ENCODE measurements around the gene HOXA7.

Gene HOXA7

GRCh38 chr7:27197137-27198042, 40.9 kb upstream of the HOXA7 start:
- TF ChIP-seq EZH2phosphoT487 (IDR thresholded peaks at IDR 0.05; ENCODE audit: borderline replicate concordance, low read length) = 0 out of 2 replicates have a peak, but pooled peaks have one; percentile 67
- no peak for TF ChIP-seq CTCF (IDR thresholded peaks at IDR 0.05; ENCODE audit: low read depth, low read length, poor library complexity, severe bottlenecking)
- Histone ChIP-seq H3K9me2 (replicated peaks; ENCODE audit: control insufficient read depth, low read length) (no peaks in the 10 kb centered on the region), H3K27me3 (ENCODE audit: control insufficient read depth, low read length) (peaks cover 86% of the 10 kb centered on the region), H3K4me2 (ENCODE audit: low read length) (no peak overlapping the region), H3K27ac (ENCODE audit: low read depth, low read length) (no peak overlapping the region), H3K4me1 (ENCODE audit: control insufficient read depth, low read length) (peaks cover 18% of the 10 kb centered on the region), H3K9me3 (ENCODE audit: control insufficient read depth, insufficient read depth, low read length) (no peaks in the 10 kb centered on the region), H3K36me3 (ENCODE audit: control insufficient read depth, low read length) (no peaks in the 10 kb centered on the region), H3K4me3 (ENCODE audit: low read length) (no peak overlapping the region), H3K79me2 (ENCODE audit: control insufficient read depth, low read length) (no peaks in the 10 kb centered on the region), H3F3A (ENCODE audit: control insufficient read depth, insufficient read depth) (peaks cover 2% of the 10 kb centered on the region; the same call in 1 of the 2 replicates), H4K20me1 (ENCODE audit: control insufficient read depth, insufficient read depth, low read depth, low read length) (peaks cover 7% of the 10 kb centered on the region; the same call in 1 of the 2 replicates)

GRCh38 chr7:27196287-27196767, 39.9 kb upstream of the HOXA7 start:
- Histone ChIP-seq H3K4me3 (ENCODE audit: low read length) (no peak overlapping the region), H3K4me2 (ENCODE audit: low read length) (no peak overlapping the region), H3K36me3 (ENCODE audit: control insufficient read depth, low read length) (no peaks in the 10 kb centered on the region)

DNA sequence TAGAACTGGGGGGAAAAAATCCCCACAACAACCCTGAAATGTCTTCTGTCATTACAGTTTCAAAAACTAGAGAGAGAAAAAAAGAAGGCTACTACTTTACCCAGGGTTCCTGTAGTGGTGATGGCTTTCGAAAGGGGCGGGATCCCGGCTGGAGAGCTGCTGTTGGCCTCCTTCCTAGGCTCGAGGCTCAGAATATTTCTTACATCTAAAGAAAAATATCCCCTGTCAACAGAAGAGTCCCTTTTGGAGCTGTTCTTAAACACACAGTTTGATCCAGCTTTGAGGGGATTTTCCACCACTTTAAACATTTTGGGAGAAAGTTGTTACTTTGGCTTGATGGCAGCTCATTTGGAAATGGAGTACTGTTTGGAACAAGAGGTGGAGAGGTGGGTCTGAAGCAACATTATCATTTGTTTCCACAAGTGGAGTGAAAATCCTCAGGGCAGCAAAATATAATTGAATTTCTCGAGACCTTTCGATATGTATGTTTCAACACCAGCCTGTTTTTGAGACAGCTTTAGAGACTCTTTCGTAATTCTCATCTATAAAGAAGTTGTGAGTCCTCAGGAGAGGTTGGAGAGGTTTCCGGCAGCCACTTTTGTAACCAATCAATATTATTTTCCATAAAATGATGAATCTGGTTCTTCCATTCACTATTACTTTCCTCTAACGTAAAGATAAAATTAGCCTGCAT, 38.4 kb upstream of the HOXA7 start:
- H3K9me3 ChIP-seq (ENCODE audit: control insufficient read depth, insufficient read depth, low read length) = no peaks in the 10 kb centered on the region
- peaks cover 2% of the 10 kb centered on the region; the same call in 1 of the 2 replicates for H3F3A ChIP-seq (ENCODE audit: control insufficient read depth, insufficient read depth)
- H3K4me1 ChIP-seq (ENCODE audit: control insufficient read depth, low read length) = peaks cover 3% of the 10 kb centered on the region; the same call in 1 of the 2 replicates
- H3K27ac ChIP-seq (ENCODE audit: low read depth, low read length) = no peak overlapping the region
- no peaks in the 10 kb centered on the region for H3K9me2 ChIP-seq (replicated peaks; ENCODE audit: control insufficient read depth, low read length)
- H3K27me3 ChIP-seq (ENCODE audit: control insufficient read depth, low read length) = peaks cover 89% of the 10 kb centered on the region
- H3K4me2 ChIP-seq (ENCODE audit: low read length) = no peak overlapping the region
- H3K4me3 ChIP-seq (ENCODE audit: low read length) = no peak overlapping the region
- no peaks in the 10 kb centered on the region for H3K79me2 ChIP-seq (ENCODE audit: control insufficient read depth, low read length)
- H4K20me1 ChIP-seq (ENCODE audit: control insufficient read depth, insufficient read depth, low read depth, low read length) = 0 out of 2 replicates have a peak, but pooled peaks cover 5% of the 10 kb centered on the region
- peak; percentile 7; the same call in 1 of the 2 replicates for TF ChIP-seq EZH2phosphoT487 (IDR thresholded peaks at IDR 0.05; ENCODE audit: borderline replicate concordance, low read length)
- TF ChIP-seq CTCF (IDR thresholded peaks at IDR 0.05; ENCODE audit: low read depth, low read length, poor library complexity, severe bottlenecking) = no peak
- no peaks in the 10 kb centered on the region for H3K36me3 ChIP-seq (ENCODE audit: control insufficient read depth, low read length)

More at GRCh38 chr7:27196287-27196767, 39.9 kb upstream of the HOXA7 start:
- H3K9me3 ChIP-seq (ENCODE audit: control insufficient read depth, insufficient read depth, low read length) = no peaks in the 10 kb centered on the region
- H3K4me1 ChIP-seq (ENCODE audit: control insufficient read depth, low read length) = peaks cover 15% of the 10 kb centered on the region
- TF ChIP-seq EZH2phosphoT487 (IDR thresholded peaks at IDR 0.05; ENCODE audit: borderline replicate concordance, low read length) = no peak
- TF ChIP-seq CTCF (IDR thresholded peaks at IDR 0.05; ENCODE audit: low read depth, low read length, poor library complexity, severe bottlenecking) = peak; percentile 90
- H3K27me3 ChIP-seq (ENCODE audit: control insufficient read depth, low read length) = peaks cover 86% of the 10 kb centered on the region
- H3F3A ChIP-seq (ENCODE audit: control insufficient read depth, insufficient read depth) = peaks cover 2% of the 10 kb centered on the region; the same call in 1 of the 2 replicates
- no peaks in the 10 kb centered on the region for H3K9me2 ChIP-seq (replicated peaks; ENCODE audit: control insufficient read depth, low read length)
- H3K27ac ChIP-seq (ENCODE audit: low read depth, low read length) = no peak overlapping the region
- H4K20me1 ChIP-seq (ENCODE audit: control insufficient read depth, insufficient read depth, low read depth, low read length) = peaks cover 7% of the 10 kb centered on the region; the same call in 1 of the 2 replicates
- no peaks in the 10 kb centered on the region for H3K79me2 ChIP-seq (ENCODE audit: control insufficient read depth, low read length)
